DMS153 treated with DMSO at 0.1 percent for 48 hours (cell line): ENCODE data around the gene CFL2.
"Not testable (repeated sequence)": the region's sequence is repeated elsewhere in the genome, so short reads cannot be mapped to it uniquely, and the experiment has no call there.

Source experiments
- DNase-seq: peaks from one replicate; lab custom pipeline; 2025; ENCODE audit not compliant: unreplicated experiment; lab: John Stamatoyannopoulos, UW

The CFL2 gene

GRCh38 chr14:34711796-34712712, 2.3 kb downstream of the CFL2 start:
- no peak for DNase-seq

GRCh38 chr14:34711169-34711568, 3.2 kb downstream of the CFL2 start:
- peak; percentile 11 for DNase-seq

GRCh38 chr14:34710744-34711143, 3.6 kb downstream of the CFL2 start:
- no peak for DNase-seq

GRCh38 chr14:34710006-34710405, 4.4 kb downstream of the CFL2 start:
- DNase-seq, result no peak

GRCh38 chr14:34707722-34708121, 6.7 kb downstream of the CFL2 start:
- DNase-seq, result no peak

GRCh38 chr14:34701808-34702207, 12.6 kb downstream of the CFL2 start:
- no peak for DNase-seq

GRCh38 chr14:34700622-34701130, 13.7 kb downstream of the CFL2 start:
- no peak for DNase-seq

GRCh38 chr14:34699873-34700621, 14.3 kb downstream of the CFL2 start:
- peak; percentile 29 for DNase-seq

GRCh38 chr14:34694216-34694615, 20.2 kb downstream of the CFL2 start:
- DNase-seq, result not testable (repeated sequence)

- DNase-seq, result no peak
Measured at GRCh38 chr14:34693228-34693939, 21.0 kb downstream of the CFL2 start.

- no peak for DNase-seq
Measured at GRCh38 chr14:34692898-34693227, 21.5 kb downstream of the CFL2 start.

- DNase-seq, result no peak
Measured at GRCh38 chr14:34692348-34692747, 22.0 kb downstream of the CFL2 start.

- DNase-seq, result no peak
Measured at GRCh38 chr14:34691206-34691605, 23.2 kb downstream of the CFL2 start.

GRCh38 chr14:34688470-34689206, 25.8 kb downstream of the CFL2 start:
- DNase-seq, result no peak

GRCh38 chr14:34685819-34686428, 28.5 kb downstream of the CFL2 start:
- no peak for DNase-seq

- no peak for DNase-seq
Measured at GRCh38 chr14:34684578-34684977, 29.8 kb downstream of the CFL2 start.

- no peak for DNase-seq
Measured at GRCh38 chr14:34682787-34683321, 31.5 kb downstream of the CFL2 start.

GRCh38 chr14:34680806-34681479, 33.5 kb downstream of the CFL2 start:
- no peak for DNase-seq

GRCh38 chr14:34678735-34679134, 35.7 kb downstream of the CFL2 start:
- DNase-seq, result no peak
